ENCODE data around the gene SND1.

SND1 gene

DNA sequence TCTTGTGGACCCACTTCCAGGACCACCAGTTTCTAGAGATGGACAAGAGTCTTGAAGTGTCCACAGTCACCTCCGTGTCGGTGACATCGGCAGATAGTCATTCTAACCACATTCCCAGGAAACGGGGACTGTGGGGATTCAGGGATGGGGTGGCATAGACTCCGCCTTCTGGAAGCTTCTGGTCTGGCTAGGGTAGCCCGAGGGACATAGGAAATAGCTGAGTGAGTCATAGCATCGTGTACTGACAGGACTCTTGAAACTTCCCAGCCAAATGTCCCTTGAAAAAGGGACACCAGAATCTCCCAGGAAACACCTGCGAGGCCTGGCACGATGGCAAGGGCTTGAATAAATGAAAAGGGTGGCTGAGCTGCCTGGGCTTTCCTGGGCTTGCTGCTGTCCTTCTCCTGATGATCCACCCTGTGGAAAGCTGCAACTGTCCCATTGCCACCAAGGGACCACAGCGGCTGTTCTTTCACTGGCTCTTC, 463.4 kb downstream of the SND1 start:
- H3K36me3 ChIP-seq (ENCODE audit: insufficient read depth, low read length): no peaks in the 10 kb centered on the region
- H3K4me3 ChIP-seq: no peak overlapping the region
- H3K27ac ChIP-seq: no peak overlapping the region
- no peak for DNase-seq (ENCODE audit: low read depth, low spot score)
- TF ChIP-seq FOXP2 (optimal IDR thresholded peaks at IDR 0.05; ENCODE audit: control extremely low read depth, extremely low read length, insufficient read depth): no peak
- TF ChIP-seq EZH2 (IDR thresholded peaks at IDR 0.05): no peak
- no peak for TF ChIP-seq POLR2AphosphoS5 (IDR thresholded peaks at IDR 0.05; ENCODE audit: borderline replicate concordance, low read depth, low read length)
- H3K9ac ChIP-seq (ENCODE audit: insufficient read length): no peak overlapping the region
- H3K9me3 ChIP-seq (ENCODE audit: low read depth, low read length): no peaks in the 10 kb centered on the region

DNA sequence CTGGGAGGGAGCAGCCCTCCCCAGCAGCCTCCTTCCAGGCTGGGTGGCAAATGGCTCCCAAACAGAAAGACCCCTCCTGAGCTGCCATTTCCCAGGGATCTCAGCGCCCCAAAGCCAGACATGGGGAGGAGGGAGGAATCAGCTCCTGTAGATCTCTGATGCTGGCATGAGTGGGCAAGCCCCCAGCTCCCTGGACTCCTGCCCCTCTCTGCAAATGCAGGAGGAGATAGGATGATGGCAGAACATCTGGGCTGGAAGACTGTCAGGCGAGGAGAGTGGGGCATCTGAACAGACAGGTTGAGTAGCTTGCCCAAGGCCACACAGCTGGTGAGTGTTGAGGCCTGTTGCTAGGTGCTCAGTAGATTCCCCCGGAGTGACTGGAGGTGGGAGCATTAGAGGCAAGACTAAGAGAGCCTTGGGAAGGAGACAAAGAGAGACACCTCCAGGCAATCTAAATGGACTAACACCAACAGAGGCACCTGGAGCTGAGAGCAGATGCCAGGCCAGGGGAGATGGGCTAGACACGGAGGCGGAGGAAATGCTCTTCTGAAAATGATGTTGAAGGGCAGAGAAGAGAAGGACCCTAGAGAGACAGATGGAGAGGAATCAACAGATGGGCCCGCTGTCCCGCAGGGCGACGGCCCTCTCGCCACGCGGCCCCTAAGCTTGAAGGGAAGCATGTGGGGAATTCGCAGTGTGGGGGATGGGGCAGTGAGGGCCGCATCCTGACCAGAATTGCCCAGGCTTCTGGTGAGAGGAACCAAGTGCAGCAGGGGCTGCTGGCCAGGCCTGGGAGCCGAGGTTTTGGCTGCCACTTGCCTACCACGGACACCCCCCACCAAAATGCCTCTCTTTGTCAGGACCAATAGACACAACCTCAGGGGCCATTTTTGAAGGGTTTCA, 464.1 kb downstream of the SND1 start:
- TF ChIP-seq FOXP2 (optimal IDR thresholded peaks at IDR 0.05; ENCODE audit: control extremely low read depth, extremely low read length, insufficient read depth): no peak
- no peak for TF ChIP-seq POLR2AphosphoS5 (IDR thresholded peaks at IDR 0.05; ENCODE audit: borderline replicate concordance, low read depth, low read length)
- TF ChIP-seq EZH2 (IDR thresholded peaks at IDR 0.05): no peak
- Histone ChIP-seq H3K4me3 (no peak overlapping the region), H3K9me3 (ENCODE audit: low read depth, low read length) (no peaks in the 10 kb centered on the region), H3K36me3 (ENCODE audit: insufficient read depth, low read length) (no peaks in the 10 kb centered on the region), H3K9ac (ENCODE audit: insufficient read length) (no peak overlapping the region), H3K27ac (no peak overlapping the region)
- DNase-seq (ENCODE audit: low read depth, low spot score): no peak

DNA sequence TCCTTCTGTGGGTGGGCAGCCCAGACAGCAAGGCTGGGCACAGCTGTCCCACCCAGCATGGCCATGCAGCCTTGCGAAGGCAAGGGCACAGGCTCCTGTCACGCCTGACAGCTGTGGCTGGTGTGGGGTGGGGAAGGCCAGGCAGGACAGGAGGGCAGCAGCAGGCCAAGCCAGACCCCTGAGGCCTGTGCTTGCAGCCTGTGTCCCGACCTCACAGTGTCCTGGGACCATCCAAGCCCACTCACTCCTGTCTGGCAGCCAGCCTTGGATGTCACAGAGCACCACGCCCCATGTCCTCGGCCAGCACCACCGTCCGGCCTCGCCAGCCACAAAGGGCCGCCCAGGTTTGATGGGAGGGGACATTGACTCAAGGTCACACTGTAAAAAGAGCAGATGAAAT, 464.7 kb downstream of the SND1 start:
- Histone ChIP-seq H3K27ac (no peak overlapping the region), H3K9ac (ENCODE audit: insufficient read length) (no peak overlapping the region), H3K4me3 (no peak overlapping the region), H3K36me3 (ENCODE audit: insufficient read depth, low read length) (no peaks in the 10 kb centered on the region), H3K9me3 (ENCODE audit: low read depth, low read length) (no peaks in the 10 kb centered on the region)
- DNase-seq (ENCODE audit: low read depth, low spot score): no peak
- TF ChIP-seq FOXP2 (optimal IDR thresholded peaks at IDR 0.05; ENCODE audit: control extremely low read depth, extremely low read length, insufficient read depth) (no peak), EZH2 (IDR thresholded peaks at IDR 0.05) (no peak), POLR2AphosphoS5 (IDR thresholded peaks at IDR 0.05; ENCODE audit: borderline replicate concordance, low read depth, low read length) (no peak)

DNA sequence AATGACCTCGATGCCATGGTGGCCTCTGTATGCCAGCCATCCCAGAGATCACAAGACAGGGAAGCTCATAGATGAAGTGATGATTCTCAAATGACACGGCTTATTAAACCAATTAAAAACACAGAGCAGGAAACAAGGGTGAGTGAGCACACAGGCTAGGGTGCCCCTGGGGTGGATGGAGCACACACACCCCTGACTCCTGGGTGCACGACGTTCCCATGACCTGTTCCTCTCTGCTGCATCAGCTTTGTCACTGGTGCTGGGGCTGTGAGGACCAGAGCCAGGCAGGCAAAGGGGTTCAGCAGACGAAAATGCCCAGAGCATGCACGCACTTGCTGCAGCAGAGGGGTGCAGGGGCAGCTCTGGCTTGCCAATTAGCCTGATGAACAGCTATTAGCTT, 465.7 kb downstream of the SND1 start:
- Histone ChIP-seq H3K36me3 (ENCODE audit: insufficient read depth, low read length) (no peaks in the 10 kb centered on the region), H3K9ac (ENCODE audit: insufficient read length) (no peak overlapping the region), H3K9me3 (ENCODE audit: low read depth, low read length) (no peaks in the 10 kb centered on the region), H3K27ac (no peak overlapping the region), H3K4me3 (no peak overlapping the region)
- no peak for TF ChIP-seq POLR2AphosphoS5 (IDR thresholded peaks at IDR 0.05; ENCODE audit: borderline replicate concordance, low read depth, low read length)
- no peak for TF ChIP-seq EZH2 (IDR thresholded peaks at IDR 0.05)
- no peak for TF ChIP-seq FOXP2 (optimal IDR thresholded peaks at IDR 0.05; ENCODE audit: control extremely low read depth, extremely low read length, insufficient read depth)
- DNase-seq (ENCODE audit: low read depth, low spot score): no peak

DNA sequence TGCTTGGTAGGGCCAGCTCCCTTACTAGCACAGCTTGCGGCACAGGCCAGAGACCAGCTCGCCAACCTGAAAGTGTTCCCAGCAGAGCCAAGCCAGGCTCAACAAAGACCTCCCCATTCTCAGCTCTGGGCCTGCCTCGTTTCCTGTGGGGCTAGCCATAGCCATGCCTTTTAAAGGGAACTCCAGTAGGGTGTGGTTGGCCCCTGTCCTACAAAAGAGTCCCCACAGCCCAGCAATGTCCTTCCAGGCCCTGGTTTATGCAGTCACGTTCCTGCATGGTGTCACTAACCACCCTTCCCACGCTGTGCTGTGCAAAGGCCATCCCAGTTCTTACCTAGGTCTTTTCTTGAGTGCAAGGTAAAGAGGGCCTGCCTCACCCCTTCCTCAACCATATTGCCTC, 467.0 kb downstream of the SND1 start:
- no peaks in the 10 kb centered on the region for H3K36me3 ChIP-seq (ENCODE audit: insufficient read depth, low read length)
- no peak for TF ChIP-seq EZH2 (IDR thresholded peaks at IDR 0.05)
- no peaks in the 10 kb centered on the region for H3K9me3 ChIP-seq (ENCODE audit: low read depth, low read length)
- no peak overlapping the region for H3K9ac ChIP-seq (ENCODE audit: insufficient read length)
- no peak overlapping the region for H3K27ac ChIP-seq
- no peak overlapping the region for H3K4me3 ChIP-seq
- no peak for DNase-seq (ENCODE audit: low read depth, low spot score)

DNA sequence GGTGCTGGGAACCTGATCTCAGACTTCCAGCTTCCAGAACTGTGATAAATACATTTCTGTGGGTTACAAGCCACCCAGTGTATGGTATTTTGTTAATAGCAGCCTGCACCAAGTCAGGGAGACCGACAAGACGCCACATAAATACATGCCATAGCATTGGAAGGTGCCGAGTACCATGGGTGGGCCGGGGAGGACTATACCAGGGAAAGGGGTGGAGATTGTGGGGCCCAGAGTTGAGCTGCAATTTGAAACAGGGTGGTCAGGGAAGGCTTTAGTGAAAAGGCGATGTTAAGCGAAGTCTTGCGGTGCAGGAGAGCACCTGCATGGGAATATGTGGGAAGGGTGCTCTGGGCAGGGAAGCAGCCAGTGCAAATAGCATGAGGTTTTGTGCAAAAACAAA, 468.1 kb downstream of the SND1 start:
- no peak overlapping the region for H3K9ac ChIP-seq (ENCODE audit: insufficient read length)
- no peaks in the 10 kb centered on the region for H3K9me3 ChIP-seq (ENCODE audit: low read depth, low read length)
- no peaks in the 10 kb centered on the region for H3K36me3 ChIP-seq (ENCODE audit: insufficient read depth, low read length)
- TF ChIP-seq POLR2AphosphoS5 (IDR thresholded peaks at IDR 0.05; ENCODE audit: borderline replicate concordance, low read depth, low read length) (no peak), FOXP2 (optimal IDR thresholded peaks at IDR 0.05; ENCODE audit: control extremely low read depth, extremely low read length, insufficient read depth) (no peak)
- no peak overlapping the region for H3K27ac ChIP-seq
- H3K4me3 ChIP-seq: no peak overlapping the region
- no peak for DNase-seq (ENCODE audit: low read depth, low spot score)

DNA sequence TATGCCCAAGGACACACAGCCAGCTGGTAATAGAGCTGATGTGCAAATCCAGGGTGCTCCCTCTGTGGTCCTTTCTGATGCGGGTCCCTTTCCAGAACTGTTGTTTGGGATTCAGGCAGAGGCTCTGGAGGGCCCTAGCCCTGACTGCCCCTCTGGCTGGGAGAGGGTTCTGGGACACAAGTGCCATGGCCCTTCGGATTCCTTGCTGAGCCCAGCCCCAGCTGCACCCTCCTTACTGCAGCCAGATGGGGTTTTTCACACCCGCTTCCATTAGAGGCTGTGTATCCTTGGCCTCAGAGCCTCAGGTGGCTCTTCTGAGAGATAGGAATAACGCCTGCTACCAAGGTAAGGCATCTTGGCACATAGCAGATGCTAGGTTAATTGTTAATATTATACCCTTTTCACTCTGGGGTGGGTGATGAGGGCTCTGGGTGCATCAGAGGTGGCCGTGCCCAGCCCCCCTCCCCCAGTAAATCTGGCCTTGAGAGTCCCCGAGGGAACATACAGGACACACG, 469.0 kb downstream of the SND1 start:
- no peak for TF ChIP-seq FOXP2 (optimal IDR thresholded peaks at IDR 0.05; ENCODE audit: control extremely low read depth, extremely low read length, insufficient read depth)
- no peak for TF ChIP-seq EZH2 (IDR thresholded peaks at IDR 0.05)
- H3K9ac ChIP-seq (ENCODE audit: insufficient read length): peak overlapping the region; percentile 90
- no peaks in the 10 kb centered on the region for H3K36me3 ChIP-seq (ENCODE audit: insufficient read depth, low read length)
- no peak for DNase-seq (ENCODE audit: low read depth, low spot score)
- no peaks in the 10 kb centered on the region for H3K9me3 ChIP-seq (ENCODE audit: low read depth, low read length)
- H3K27ac ChIP-seq: peak overlapping the region; percentile 98
- H3K4me3 ChIP-seq: peak overlapping the region; percentile 91

DNA sequence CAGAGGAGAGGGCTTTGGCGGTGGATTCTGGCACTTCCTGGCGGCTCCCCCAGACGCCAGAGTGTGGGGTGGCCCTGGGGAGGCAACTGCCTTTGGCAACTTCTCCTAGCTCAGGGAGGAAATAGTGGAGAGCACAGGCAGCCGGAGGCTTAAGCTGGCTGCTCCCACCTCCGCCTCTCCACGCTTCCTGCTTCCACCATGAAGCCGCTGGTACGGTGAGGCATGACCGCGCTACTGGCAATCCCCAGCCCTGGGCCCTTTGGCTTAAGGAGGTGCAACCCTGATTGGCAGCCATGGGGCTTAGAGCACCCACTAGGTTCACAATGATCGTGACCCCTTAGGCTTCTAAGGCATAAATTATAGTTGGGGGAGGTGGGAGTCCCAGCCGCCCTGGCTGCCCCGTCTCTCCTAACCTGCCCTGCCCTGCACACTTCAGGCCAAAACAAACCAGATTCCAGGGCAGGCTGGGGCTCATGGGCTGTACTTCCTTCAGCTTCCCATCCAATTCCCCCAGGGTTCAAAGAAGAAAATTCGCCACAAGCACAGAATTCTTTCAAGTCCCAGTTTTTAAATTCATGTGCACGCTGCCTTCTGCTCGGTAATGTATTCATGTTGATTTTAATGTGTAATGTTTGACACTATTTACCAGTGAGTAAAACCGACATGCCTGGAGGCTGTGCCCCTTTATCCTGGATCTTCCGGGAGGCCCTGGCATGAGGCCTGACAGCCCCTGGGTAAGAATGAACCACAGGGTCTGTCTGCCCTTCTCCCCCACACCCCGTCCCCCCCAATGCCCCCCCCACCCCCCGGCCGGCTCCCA, 469.9 kb downstream of the SND1 start:
- Histone ChIP-seq H3K9me3 (ENCODE audit: low read depth, low read length) (no peaks in the 10 kb centered on the region), H3K36me3 (ENCODE audit: insufficient read depth, low read length) (no peaks in the 10 kb centered on the region), H3K4me3 (peak overlapping the region; percentile 91), H3K27ac (peak overlapping the region; percentile 98), H3K9ac (ENCODE audit: insufficient read length) (peak overlapping the region; percentile 90)
- DNase-seq (ENCODE audit: low read depth, low spot score): peak; percentile 70
- TF ChIP-seq EZH2 (IDR thresholded peaks at IDR 0.05) (no peak), FOXP2 (optimal IDR thresholded peaks at IDR 0.05; ENCODE audit: control extremely low read depth, extremely low read length, insufficient read depth) (peak; percentile 81), POLR2AphosphoS5 (IDR thresholded peaks at IDR 0.05; ENCODE audit: borderline replicate concordance, low read depth, low read length) (peak; percentile 80)
